Epithelial cell of proximal tubule (primary cell): ENCODE data around the gene FAM168A. TPM values are rescaled to one million over a fixed set of nuclear protein-coding genes. Genes with fewer than 3 reads are reported as not detected.

Experiments used
- DNase-seq: peaks from one replicate; pipeline ENCODE4 v3.0.0-alpha.2; 2011; ENCODE audit warnings: low read depth
- H3K4me3 ChIP-seq: 2 replicates; pipeline ENCODE4 v1.5.1; 2011; ENCODE audit warnings: low read depth, mild to moderate bottlenecking, low read length
- CTCF ChIP-seq: conservative IDR thresholded peaks from 2 replicates; pipeline ENCODE4 v1.5.1; 2012; ENCODE audit warnings: low read depth, mild to moderate bottlenecking, low read length
- total RNA-seq: library from RNA; depleted of rRNA; stranded (reverse); fragments of >200 nt; gene quantifications from 2 replicates; pipeline ENCODE4 v1.2.3, GENCODE V29; 2015

Gene FAM168A
- total RNA-seq, 1 donor from 2014 or later = 10.0 TPM

GRCh38 chr11:73398132-73398526 lies 199.8 kb downstream of the FAM168A start:
- no peak overlapping the region for H3K4me3 ChIP-seq
- DNase-seq = no peak
- no peak for TF ChIP-seq CTCF

- H3K4me3 ChIP-seq = no peak overlapping the region
- TF ChIP-seq CTCF = no peak
- DNase-seq = no peak
Measured at GRCh38 chr11:73397468-73398131, 200.3 kb downstream of the FAM168A start.

GRCh38 chr11:73396985-73397384 lies 200.9 kb downstream of the FAM168A start:
- TF ChIP-seq CTCF = no peak
- DNase-seq = no peak

GRCh38 chr11:73396251-73396930 lies 201.5 kb downstream of the FAM168A start:
- no peak for TF ChIP-seq CTCF
- DNase-seq = no peak
- no peak overlapping the region for H3K4me3 ChIP-seq

More at GRCh38 chr11:73396985-73397384, 200.9 kb downstream of the FAM168A start:
- no peak overlapping the region for H3K4me3 ChIP-seq

- TF ChIP-seq CTCF = no peak
- no peak overlapping the region for H3K4me3 ChIP-seq
- DNase-seq = no peak
Measured at GRCh38 chr11:73395297-73396208, 202.4 kb downstream of the FAM168A start.

GRCh38 chr11:73394416-73395296 lies 203.3 kb downstream of the FAM168A start:
- H3K4me3 ChIP-seq = no peak overlapping the region
- DNase-seq = no peak
- no peak for TF ChIP-seq CTCF
